ENCODE results near the gene PHF14. TPM values are rescaled to one million over a fixed set of nuclear protein-coding genes. Genes with fewer than 3 reads are reported as not detected.

Gene PHF14
- total RNA-seq, 2 donors from 2014 or later, result 27.1 to 31.3 TPM

- Mint-ChIP-seq H3K36me3 (ENCODE audit: low read depth) (no peaks in the 10 kb centered on the region), H3K4me3 (no peak overlapping the region), H3K27me3 (no peaks in the 10 kb centered on the region), H3K27ac (no peak overlapping the region), H3K4me1 (no peaks in the 10 kb centered on the region)
- no peak for DNase-seq
- no peak for ATAC-seq
- H3K9me3 ChIP-seq (ENCODE audit: control insufficient read depth, low read length, poor library complexity, severe bottlenecking), result no peaks in the 10 kb centered on the region
Measured at GRCh38 chr7:11176985-11177555, 203.4 kb downstream of the PHF14 start.

GRCh38 chr7:11177793-11178192 lies 204.1 kb downstream of the PHF14 start:
- DNase-seq (no peak), ATAC-seq (no peak)
- H3K27ac Mint-ChIP-seq, result no peak overlapping the region
- H3K36me3 Mint-ChIP-seq (ENCODE audit: low read depth), result no peaks in the 10 kb centered on the region
- no peaks in the 10 kb centered on the region for H3K27me3 Mint-ChIP-seq
- no peaks in the 10 kb centered on the region for H3K4me1 Mint-ChIP-seq
- H3K9me3 ChIP-seq (ENCODE audit: control insufficient read depth, low read length, poor library complexity, severe bottlenecking), result no peaks in the 10 kb centered on the region
- H3K4me3 Mint-ChIP-seq, result no peak overlapping the region

- Mint-ChIP-seq H3K27ac (no peak overlapping the region), H3K36me3 (ENCODE audit: low read depth) (no peaks in the 10 kb centered on the region), H3K27me3 (no peaks in the 10 kb centered on the region), H3K4me3 (no peak overlapping the region), H3K4me1 (no peaks in the 10 kb centered on the region)
- no peak for DNase-seq
- no peak for ATAC-seq
- H3K9me3 ChIP-seq (ENCODE audit: control insufficient read depth, low read length, poor library complexity, severe bottlenecking), result no peaks in the 10 kb centered on the region
Measured at GRCh38 chr7:11181590-11181989, 207.9 kb downstream of the PHF14 start.

- Mint-ChIP-seq H3K36me3 (ENCODE audit: low read depth) (no peaks in the 10 kb centered on the region), H3K4me1 (no peaks in the 10 kb centered on the region), H3K27ac (no peak overlapping the region), H3K4me3 (no peak overlapping the region), H3K27me3 (no peaks in the 10 kb centered on the region)
- H3K9me3 ChIP-seq (ENCODE audit: control insufficient read depth, low read length, poor library complexity, severe bottlenecking), result no peaks in the 10 kb centered on the region
- no peak for ATAC-seq
- no peak for DNase-seq
Measured at GRCh38 chr7:11182736-11183135, 209.1 kb downstream of the PHF14 start.

- Mint-ChIP-seq H3K27ac (no peak overlapping the region), H3K36me3 (ENCODE audit: low read depth) (no peaks in the 10 kb centered on the region), H3K4me1 (no peaks in the 10 kb centered on the region), H3K27me3 (no peaks in the 10 kb centered on the region), H3K4me3 (no peak overlapping the region)
- H3K9me3 ChIP-seq (ENCODE audit: control insufficient read depth, low read length, poor library complexity, severe bottlenecking), result no peaks in the 10 kb centered on the region
- DNase-seq (no peak), ATAC-seq (no peak)
Measured at GRCh38 chr7:11185179-11185815, 211.6 kb downstream of the PHF14 start.

- H3K27me3 Mint-ChIP-seq, result peaks cover 19% of the 10 kb centered on the region
- H3K4me3 Mint-ChIP-seq, result no peak overlapping the region
- no peak overlapping the region for H3K27ac Mint-ChIP-seq
- H3K4me1 Mint-ChIP-seq, result peaks cover 3% of the 10 kb centered on the region
- DNase-seq (no peak), ATAC-seq (no peak)
- no peaks in the 10 kb centered on the region for H3K9me3 ChIP-seq (ENCODE audit: control insufficient read depth, low read length, poor library complexity, severe bottlenecking)
- no peaks in the 10 kb centered on the region for H3K36me3 Mint-ChIP-seq (ENCODE audit: low read depth)
Measured at GRCh38 chr7:11188529-11189310, 215.0 kb downstream of the PHF14 start.

- no peak overlapping the region for H3K27ac Mint-ChIP-seq
- no peaks in the 10 kb centered on the region for H3K9me3 ChIP-seq (ENCODE audit: control insufficient read depth, low read length, poor library complexity, severe bottlenecking)
- peaks cover 2% of the 10 kb centered on the region for H3K36me3 Mint-ChIP-seq (ENCODE audit: low read depth)
- ATAC-seq (no peak), DNase-seq (no peak)
- peaks cover 3% of the 10 kb centered on the region for H3K4me1 Mint-ChIP-seq
- peaks cover 24% of the 10 kb centered on the region for H3K27me3 Mint-ChIP-seq
- H3K4me3 Mint-ChIP-seq, result no peak overlapping the region
Measured at GRCh38 chr7:11191081-11191480, 217.4 kb downstream of the PHF14 start.

- peaks cover 24% of the 10 kb centered on the region for H3K27me3 Mint-ChIP-seq
- H3K36me3 Mint-ChIP-seq (ENCODE audit: low read depth), result peaks cover 2% of the 10 kb centered on the region
- H3K4me1 Mint-ChIP-seq, result peaks cover 3% of the 10 kb centered on the region
- no peak overlapping the region for H3K27ac Mint-ChIP-seq
- no peak overlapping the region for H3K4me3 Mint-ChIP-seq
- ATAC-seq (no peak), DNase-seq (no peak)
- no peaks in the 10 kb centered on the region for H3K9me3 ChIP-seq (ENCODE audit: control insufficient read depth, low read length, poor library complexity, severe bottlenecking)
Measured at GRCh38 chr7:11191574-11192220, 218.0 kb downstream of the PHF14 start.

- Mint-ChIP-seq H3K27me3 (peaks cover 24% of the 10 kb centered on the region), H3K27ac (no peak overlapping the region), H3K4me1 (peaks cover 3% of the 10 kb centered on the region), H3K4me3 (no peak overlapping the region), H3K36me3 (ENCODE audit: low read depth) (peaks cover 2% of the 10 kb centered on the region)
- H3K9me3 ChIP-seq (ENCODE audit: control insufficient read depth, low read length, poor library complexity, severe bottlenecking), result no peaks in the 10 kb centered on the region
- no peak for ATAC-seq
- DNase-seq, result no peak
Measured at GRCh38 chr7:11192506-11192905, 218.8 kb downstream of the PHF14 start.

GRCh38 chr7:11193131-11193867 lies 219.6 kb downstream of the PHF14 start:
- Mint-ChIP-seq H3K27ac (no peak overlapping the region), H3K27me3 (peaks cover 24% of the 10 kb centered on the region), H3K4me1 (peaks cover 3% of the 10 kb centered on the region), H3K4me3 (no peak overlapping the region), H3K36me3 (ENCODE audit: low read depth) (peaks cover 2% of the 10 kb centered on the region)
- H3K9me3 ChIP-seq (ENCODE audit: control insufficient read depth, low read length, poor library complexity, severe bottlenecking), result no peaks in the 10 kb centered on the region
- no peak for ATAC-seq
- no peak for DNase-seq

- H3K27me3 Mint-ChIP-seq, result peaks cover 24% of the 10 kb centered on the region
- no peaks in the 10 kb centered on the region for H3K9me3 ChIP-seq (ENCODE audit: control insufficient read depth, low read length, poor library complexity, severe bottlenecking)
- H3K4me3 Mint-ChIP-seq, result no peak overlapping the region
- ATAC-seq (no peak), DNase-seq (no peak)
- H3K27ac Mint-ChIP-seq, result no peak overlapping the region
- peaks cover 2% of the 10 kb centered on the region for H3K36me3 Mint-ChIP-seq (ENCODE audit: low read depth)
- peaks cover 3% of the 10 kb centered on the region for H3K4me1 Mint-ChIP-seq
Measured at GRCh38 chr7:11193888-11194287, 220.2 kb downstream of the PHF14 start.

GRCh38 chr7:11194492-11194891 lies 220.8 kb downstream of the PHF14 start:
- Mint-ChIP-seq H3K4me3 (no peak overlapping the region), H3K27me3 (peaks cover 24% of the 10 kb centered on the region), H3K4me1 (peaks cover 3% of the 10 kb centered on the region), H3K36me3 (ENCODE audit: low read depth) (peaks cover 2% of the 10 kb centered on the region), H3K27ac (no peak overlapping the region)
- ATAC-seq, result no peak
- no peaks in the 10 kb centered on the region for H3K9me3 ChIP-seq (ENCODE audit: control insufficient read depth, low read length, poor library complexity, severe bottlenecking)
- no peak for DNase-seq

GRCh38 chr7:11195502-11195901 lies 221.8 kb downstream of the PHF14 start:
- H3K27ac Mint-ChIP-seq, result no peak overlapping the region
- H3K4me1 Mint-ChIP-seq, result peaks cover 3% of the 10 kb centered on the region
- ATAC-seq, result no peak
- H3K36me3 Mint-ChIP-seq (ENCODE audit: low read depth), result peaks cover 2% of the 10 kb centered on the region
- no peaks in the 10 kb centered on the region for H3K9me3 ChIP-seq (ENCODE audit: control insufficient read depth, low read length, poor library complexity, severe bottlenecking)
- no peak for DNase-seq
- no peak overlapping the region for H3K4me3 Mint-ChIP-seq
- peaks cover 24% of the 10 kb centered on the region for H3K27me3 Mint-ChIP-seq

All from T-helper 17 cell (primary cell).